GM21723 (cell line): Measurements from ENCODE around the gene CEP63.
"Not testable (repeated sequence)": the region's sequence is repeated elsewhere in the genome, so short reads cannot be mapped to it uniquely, and the experiment has no call there.

Experiments
- ATAC-seq: cut with Tn5 transposase; IDR thresholded peaks from one replicate; pipeline ENCODE4 v1.9.1; 2021; ENCODE audit warnings: mild to moderate bottlenecking, moderate library complexity; ENCODE audit not compliant: unreplicated experiment

The CEP63 gene

DNA sequence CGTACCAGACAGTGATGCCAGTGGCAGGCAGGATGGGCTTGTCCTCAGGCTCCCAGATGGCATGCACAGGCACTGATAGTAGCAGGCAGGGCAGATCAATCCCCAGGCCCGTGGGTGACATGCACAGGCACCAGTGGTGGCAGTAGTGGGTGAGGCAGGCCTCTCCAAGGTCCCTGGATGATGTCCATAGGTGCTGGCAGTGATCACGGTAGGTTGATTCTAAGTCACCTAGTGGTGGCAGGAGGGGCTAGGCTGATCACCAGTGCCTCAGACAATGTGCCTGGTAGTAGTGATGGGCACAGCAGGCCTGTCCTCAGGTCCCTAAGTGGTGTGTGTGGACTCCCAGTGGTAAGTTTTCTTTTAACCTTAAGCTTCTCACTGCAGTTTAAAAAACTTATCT, 19.6 kb downstream of the CEP63 start:
- ATAC-seq, result no peak

GRCh38 chr3:134511500-134511899, 25.6 kb downstream of the CEP63 start:
- no peak for ATAC-seq

- ATAC-seq, result no peak
These were observed 31.0 kb downstream of the CEP63 start for GRCh38 chr3:134516905-134517304.

- ATAC-seq, result no peak
These were observed 31.9 kb downstream of the CEP63 start for GRCh38 chr3:134517791-134518190.

- no peak for ATAC-seq
These were observed 36.7 kb downstream of the CEP63 start for GRCh38 chr3:134522541-134522940.

DNA sequence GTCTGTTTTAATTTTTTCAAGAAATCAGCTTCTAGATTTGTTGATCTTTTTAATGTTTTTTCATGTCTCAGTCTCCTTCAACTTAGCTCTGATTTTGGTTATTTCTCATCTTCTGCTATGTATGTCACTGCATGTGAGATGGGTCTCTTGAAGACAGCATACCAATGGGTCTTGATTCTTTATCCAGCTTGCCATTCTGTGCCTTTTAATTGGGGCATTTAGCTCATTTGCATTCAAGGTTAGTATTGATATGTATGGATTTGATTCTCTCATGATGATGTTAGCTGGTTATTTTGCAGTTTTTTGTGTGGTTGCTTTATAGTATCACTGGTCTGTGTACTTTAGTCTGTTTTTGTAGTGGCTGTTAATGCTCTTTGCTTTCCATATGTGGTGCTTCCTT, 39.4 kb downstream of the CEP63 start:
- no peak for ATAC-seq

- ATAC-seq, result no peak
These were observed 40.5 kb downstream of the CEP63 start for GRCh38 chr3:134526319-134526718.

- no peak for ATAC-seq
These were observed 41.2 kb downstream of the CEP63 start for GRCh38 chr3:134527037-134527436.

DNA sequence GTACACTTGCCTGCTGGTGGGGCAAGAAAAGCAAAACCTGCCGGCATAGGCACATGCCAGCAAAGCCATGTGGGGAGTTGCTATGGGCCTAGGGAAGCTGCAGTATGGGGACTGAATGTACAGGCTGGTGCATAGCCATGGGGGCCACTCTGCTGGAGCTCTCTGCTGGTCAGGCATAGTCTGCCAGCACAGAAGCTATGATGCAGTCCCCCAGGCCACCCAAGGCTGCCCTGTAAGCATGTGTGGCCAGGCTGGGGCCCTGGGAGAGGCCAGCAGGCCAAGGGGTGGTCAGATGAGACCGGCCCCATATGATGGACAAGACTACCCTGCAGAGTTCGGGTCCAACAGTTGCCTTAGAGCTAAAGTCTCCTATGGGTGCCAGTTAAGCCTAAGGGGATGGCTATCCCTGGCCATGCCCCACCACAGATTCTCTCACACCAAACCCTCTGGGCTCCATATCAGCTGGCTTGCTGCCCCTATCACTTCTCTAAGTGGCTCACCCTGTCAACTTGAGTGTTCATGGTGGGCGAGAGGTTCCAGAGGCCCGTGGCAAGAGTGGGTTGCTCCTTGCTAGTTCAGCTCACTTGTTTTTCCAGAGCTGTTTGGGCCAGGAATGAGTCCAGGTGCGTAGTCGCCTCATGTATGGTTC, 41.8 kb downstream of the CEP63 start:
- ATAC-seq, result no peak

GRCh38 chr3:134533493-134533892, 47.6 kb downstream of the CEP63 start:
- no peak for ATAC-seq

- no peak for ATAC-seq
These were observed 49.5 kb downstream of the CEP63 start for GRCh38 chr3:134535186-134535970.

DNA sequence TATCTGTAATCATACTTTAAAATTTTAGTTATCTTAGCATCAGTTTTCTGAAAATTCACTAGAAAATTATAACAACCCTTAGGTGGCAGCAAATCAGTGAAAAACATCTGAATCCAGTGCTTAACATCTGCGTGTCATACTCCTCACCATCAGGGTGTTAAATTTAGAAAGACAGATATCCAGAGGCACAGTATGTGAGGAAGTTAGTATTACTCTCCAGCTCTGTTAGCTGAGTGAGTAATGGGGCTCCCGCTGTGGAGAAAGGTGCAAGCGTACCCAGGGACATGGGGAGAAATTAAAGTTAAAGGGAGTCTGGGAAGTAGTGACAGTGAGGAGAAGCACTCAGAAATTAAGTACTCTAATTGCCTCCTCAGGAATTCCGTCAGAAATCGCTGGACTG, 50.9 kb downstream of the CEP63 start:
- ATAC-seq, result no peak

GRCh38 chr3:134542287-134542958, 56.6 kb downstream of the CEP63 start:
- no peak for ATAC-seq

GRCh38 chr3:134543113-134543512, 57.3 kb downstream of the CEP63 start:
- no peak for ATAC-seq

- ATAC-seq, result no peak
These were observed 58.5 kb downstream of the CEP63 start for GRCh38 chr3:134544316-134544715.

GRCh38 chr3:134544783-134545182, 58.9 kb downstream of the CEP63 start:
- not testable (repeated sequence) for ATAC-seq

- ATAC-seq, result no peak
These were observed 60.0 kb downstream of the CEP63 start for GRCh38 chr3:134545818-134546217.

DNA sequence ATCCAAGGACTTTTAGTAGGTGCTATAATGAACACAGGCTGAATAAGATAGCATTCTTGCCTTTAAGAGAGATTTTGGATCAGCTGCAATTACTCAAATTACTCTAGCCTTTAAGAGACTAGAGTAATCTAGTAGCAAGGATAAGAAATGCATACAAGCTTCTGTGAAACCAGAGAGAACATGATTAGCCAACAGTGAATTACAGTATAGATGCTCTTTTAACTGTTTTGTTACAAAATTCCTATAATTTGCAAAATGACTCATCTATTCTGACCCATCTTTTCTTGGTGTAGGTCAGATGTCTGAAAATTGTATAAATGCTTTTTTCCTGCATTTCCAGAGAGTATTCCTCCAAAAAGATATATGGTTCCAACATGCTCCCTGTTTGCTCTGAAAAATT, 66.9 kb downstream of the CEP63 start:
- no peak for ATAC-seq

DNA sequence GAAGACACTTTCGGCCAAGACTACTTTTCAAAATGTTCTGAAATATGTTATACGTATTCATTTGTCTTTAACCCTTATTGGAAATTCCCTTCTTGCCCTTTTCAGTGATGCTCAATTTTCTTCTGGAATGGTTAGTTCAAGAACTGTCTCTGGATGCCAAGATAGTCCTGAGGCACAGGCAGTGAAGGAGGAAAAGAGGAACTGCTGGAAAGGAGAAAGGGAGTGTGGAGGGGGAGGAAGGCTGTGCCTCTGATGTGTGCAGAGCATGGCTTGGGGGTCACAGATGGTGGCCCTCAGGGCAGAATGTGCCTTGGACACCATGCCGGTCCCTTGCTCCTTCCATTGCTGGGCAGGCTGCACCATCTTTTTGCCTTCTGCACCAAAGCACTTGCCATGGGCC, 73.7 kb downstream of the CEP63 start:
- ATAC-seq, result no peak

DNA sequence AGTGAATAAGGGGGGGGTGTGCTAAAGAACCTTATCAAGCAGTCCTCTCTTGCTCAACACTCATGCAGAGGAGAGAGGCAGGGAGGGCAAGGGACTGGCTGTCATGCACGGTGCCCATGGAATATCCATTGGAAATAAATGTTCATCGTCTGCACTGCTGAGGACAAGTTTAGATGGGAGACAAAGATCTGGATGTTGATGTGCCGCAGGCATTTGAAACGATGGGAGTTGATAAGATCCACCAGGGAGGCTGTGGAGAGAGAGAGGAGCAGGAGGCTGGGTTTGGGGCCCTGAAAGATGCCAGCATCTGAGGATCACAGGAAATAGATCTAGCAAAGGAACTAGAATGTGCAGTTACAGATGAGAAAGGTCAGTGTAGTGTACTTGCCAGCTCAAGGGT, 76.2 kb downstream of the CEP63 start:
- no peak for ATAC-seq

GRCh38 chr3:134563601-134564000, 77.7 kb downstream of the CEP63 start:
- no peak for ATAC-seq

- ATAC-seq, result no peak
These were observed 79.1 kb downstream of the CEP63 start for GRCh38 chr3:134564991-134565390.
